ENCODE results near the gene SHISA6. TPM values are rescaled to one million over a fixed set of nuclear protein-coding genes. Genes with fewer than 3 reads are reported as not detected.
"Not testable (repeated sequence)": the region's sequence is repeated elsewhere in the genome, so short reads cannot be mapped to it uniquely, and the experiment has no call there.

The SHISA6 gene
- total RNA-seq, 1 donor from 2014 or later, result 3.3 TPM

DNA sequence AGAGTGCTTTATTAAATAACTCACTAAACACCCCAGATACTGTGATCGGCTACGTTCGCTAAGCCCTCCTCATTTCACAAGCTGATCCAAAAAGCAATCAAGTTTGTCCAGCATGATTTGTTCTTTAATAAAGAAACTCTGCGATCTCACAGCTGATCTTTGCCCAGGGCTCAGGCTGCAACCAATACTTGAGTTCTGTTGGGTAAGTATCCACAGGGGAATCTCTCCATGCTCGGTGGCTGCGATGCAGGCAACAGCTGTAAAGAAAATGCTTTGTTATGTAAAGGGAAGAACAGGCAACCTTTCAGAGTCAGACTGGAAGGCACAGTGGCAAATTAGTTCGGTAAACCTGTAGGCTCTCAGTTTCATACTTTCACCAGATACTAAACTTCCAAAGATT lies 67.5 kb downstream of the SHISA6 start:
- H2AFZ ChIP-seq (replicated peaks), result peak overlapping the region; percentile 51
- Mint-ChIP-seq H3K4me3 (no peak overlapping the region), H3K4me1 (no peaks in the 10 kb centered on the region), H3K27ac (no peak overlapping the region), H3K36me3 (no peaks in the 10 kb centered on the region), H3K9me3 (no peaks in the 10 kb centered on the region), H3K27me3 (ENCODE audit: insufficient read depth, low read depth) (peaks cover 2% of the 10 kb centered on the region)
- no peaks in the 10 kb centered on the region for H3K27me3 ChIP-seq
- H3F3A ChIP-seq (ENCODE audit: low read depth), result no peaks in the 10 kb centered on the region
- TF ChIP-seq, protein P1, sequence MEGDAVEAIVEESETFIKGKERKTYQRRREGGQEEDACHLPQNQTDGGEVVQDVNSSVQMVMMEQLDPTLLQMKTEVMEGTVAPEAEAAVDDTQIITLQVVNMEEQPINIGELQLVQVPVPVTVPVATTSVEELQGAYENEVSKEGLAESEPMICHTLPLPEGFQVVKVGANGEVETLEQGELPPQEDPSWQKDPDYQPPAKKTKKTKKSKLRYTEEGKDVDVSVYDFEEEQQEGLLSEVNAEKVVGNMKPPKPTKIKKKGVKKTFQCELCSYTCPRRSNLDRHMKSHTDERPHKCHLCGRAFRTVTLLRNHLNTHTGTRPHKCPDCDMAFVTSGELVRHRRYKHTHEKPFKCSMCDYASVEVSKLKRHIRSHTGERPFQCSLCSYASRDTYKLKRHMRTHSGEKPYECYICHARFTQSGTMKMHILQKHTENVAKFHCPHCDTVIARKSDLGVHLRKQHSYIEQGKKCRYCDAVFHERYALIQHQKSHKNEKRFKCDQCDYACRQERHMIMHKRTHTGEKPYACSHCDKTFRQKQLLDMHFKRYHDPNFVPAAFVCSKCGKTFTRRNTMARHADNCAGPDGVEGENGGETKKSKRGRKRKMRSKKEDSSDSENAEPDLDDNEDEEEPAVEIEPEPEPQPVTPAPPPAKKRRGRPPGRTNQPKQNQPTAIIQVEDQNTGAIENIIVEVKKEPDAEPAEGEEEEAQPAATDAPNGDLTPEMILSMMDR (IDR thresholded peaks at IDR 0.05), result no peak
- no peak for TF ChIP-seq EZH2phosphoT487 (IDR thresholded peaks at IDR 0.05)
- TF ChIP-seq EZH2 (IDR thresholded peaks at IDR 0.05), result no peak
- H3K4me1 ChIP-seq, result peaks cover 7% of the 10 kb centered on the region
- H3K9ac ChIP-seq, result no peak overlapping the region
- no peak overlapping the region for H3K27ac ChIP-seq
- H3K36me3 ChIP-seq, result no peaks in the 10 kb centered on the region
- H3K79me2 ChIP-seq (ENCODE audit: low read depth), result no peaks in the 10 kb centered on the region
- no peaks in the 10 kb centered on the region for H4K20me1 ChIP-seq (ENCODE audit: low read depth)
- no peak overlapping the region for H3K4me3 ChIP-seq
- H3K9me3 ChIP-seq (ENCODE audit: low read depth), result no peaks in the 10 kb centered on the region
- DNase-seq (ENCODE audit: low spot score), result peak; percentile 16
- H3K4me2 ChIP-seq, result peak overlapping the region; percentile 8

DNA sequence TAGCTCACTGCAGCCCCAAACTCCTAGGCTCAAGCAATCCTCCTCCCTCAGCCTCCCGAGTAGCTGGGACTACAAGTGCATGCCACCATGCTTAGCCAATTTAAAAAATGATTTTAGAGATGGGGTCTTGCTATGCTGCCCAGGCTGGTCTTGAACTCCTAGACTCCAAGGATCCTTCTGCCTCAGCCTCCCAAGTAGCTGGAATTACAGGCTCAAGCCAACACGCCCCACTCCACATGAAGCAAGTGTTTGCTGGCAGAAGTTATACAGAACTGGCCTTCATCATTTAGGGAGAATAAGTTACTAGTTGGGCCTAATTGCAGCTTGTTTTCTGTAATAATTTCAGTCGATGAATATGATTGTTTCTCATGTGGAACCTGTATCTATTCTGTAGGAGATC lies 68.0 kb downstream of the SHISA6 start:
- TF ChIP-seq EZH2phosphoT487 (IDR thresholded peaks at IDR 0.05), result no peak
- TF ChIP-seq, protein P1 (IDR thresholded peaks at IDR 0.05), result no peak
- no peak for TF ChIP-seq EZH2 (IDR thresholded peaks at IDR 0.05)
- Mint-ChIP-seq H3K4me3 (no peak overlapping the region), H3K27ac (no peak overlapping the region), H3K9me3 (no peaks in the 10 kb centered on the region), H3K36me3 (no peaks in the 10 kb centered on the region), H3K4me1 (no peaks in the 10 kb centered on the region), H3K27me3 (ENCODE audit: insufficient read depth, low read depth) (peaks cover 2% of the 10 kb centered on the region)
- H3K4me2 ChIP-seq, result no peak overlapping the region
- no peak for DNase-seq (ENCODE audit: low spot score)
- H3K9ac ChIP-seq, result no peak overlapping the region
- no peak overlapping the region for H3K27ac ChIP-seq
- peaks cover 7% of the 10 kb centered on the region for H3K4me1 ChIP-seq
- no peaks in the 10 kb centered on the region for H3K9me3 ChIP-seq (ENCODE audit: low read depth)
- no peaks in the 10 kb centered on the region for H3K36me3 ChIP-seq
- no peaks in the 10 kb centered on the region for H3K79me2 ChIP-seq (ENCODE audit: low read depth)
- H4K20me1 ChIP-seq (ENCODE audit: low read depth), result no peaks in the 10 kb centered on the region
- H3F3A ChIP-seq (ENCODE audit: low read depth), result no peaks in the 10 kb centered on the region
- no peaks in the 10 kb centered on the region for H3K27me3 ChIP-seq
- H3K4me3 ChIP-seq, result no peak overlapping the region
- no peak overlapping the region for H2AFZ ChIP-seq (replicated peaks)

DNA sequence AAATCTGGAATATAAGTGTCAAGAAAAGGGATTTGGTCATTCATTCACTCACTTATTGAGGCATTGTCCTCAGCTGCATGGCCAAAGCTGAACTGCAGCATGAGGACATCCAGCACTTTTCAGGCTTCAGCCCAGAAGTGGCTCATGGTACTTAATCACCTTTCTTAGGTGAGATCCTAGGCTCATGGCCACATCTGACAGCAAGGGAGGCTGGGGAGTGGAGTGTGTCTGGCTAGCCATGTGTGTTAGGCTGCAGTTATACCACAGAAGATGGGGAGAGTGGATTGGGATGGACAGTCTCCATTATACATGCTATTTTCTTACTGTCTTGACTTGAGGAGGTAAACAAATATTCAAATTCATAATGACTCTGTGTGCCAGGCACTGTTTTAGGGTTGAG lies 68.8 kb downstream of the SHISA6 start:
- H4K20me1 ChIP-seq (ENCODE audit: low read depth), result no peaks in the 10 kb centered on the region
- Mint-ChIP-seq H3K4me1 (no peaks in the 10 kb centered on the region), H3K36me3 (no peaks in the 10 kb centered on the region), H3K27ac (no peak overlapping the region), H3K9me3 (no peaks in the 10 kb centered on the region), H3K4me3 (no peak overlapping the region), H3K27me3 (ENCODE audit: insufficient read depth, low read depth) (peaks cover 2% of the 10 kb centered on the region)
- no peak for TF ChIP-seq EZH2phosphoT487 (IDR thresholded peaks at IDR 0.05)
- TF ChIP-seq, protein P1 (IDR thresholded peaks at IDR 0.05), result no peak
- no peak for TF ChIP-seq EZH2 (IDR thresholded peaks at IDR 0.05)
- H3K36me3 ChIP-seq, result no peaks in the 10 kb centered on the region
- H3K9ac ChIP-seq, result no peak overlapping the region
- H3K4me3 ChIP-seq, result no peak overlapping the region
- no peaks in the 10 kb centered on the region for H3K79me2 ChIP-seq (ENCODE audit: low read depth)
- no peak overlapping the region for H3K27ac ChIP-seq
- H3F3A ChIP-seq (ENCODE audit: low read depth), result no peaks in the 10 kb centered on the region
- no peak overlapping the region for H2AFZ ChIP-seq (replicated peaks)
- no peak overlapping the region for H3K4me2 ChIP-seq
- peaks cover 7% of the 10 kb centered on the region for H3K4me1 ChIP-seq
- no peak for DNase-seq (ENCODE audit: low spot score)
- no peaks in the 10 kb centered on the region for H3K27me3 ChIP-seq
- no peaks in the 10 kb centered on the region for H3K9me3 ChIP-seq (ENCODE audit: low read depth)

DNA sequence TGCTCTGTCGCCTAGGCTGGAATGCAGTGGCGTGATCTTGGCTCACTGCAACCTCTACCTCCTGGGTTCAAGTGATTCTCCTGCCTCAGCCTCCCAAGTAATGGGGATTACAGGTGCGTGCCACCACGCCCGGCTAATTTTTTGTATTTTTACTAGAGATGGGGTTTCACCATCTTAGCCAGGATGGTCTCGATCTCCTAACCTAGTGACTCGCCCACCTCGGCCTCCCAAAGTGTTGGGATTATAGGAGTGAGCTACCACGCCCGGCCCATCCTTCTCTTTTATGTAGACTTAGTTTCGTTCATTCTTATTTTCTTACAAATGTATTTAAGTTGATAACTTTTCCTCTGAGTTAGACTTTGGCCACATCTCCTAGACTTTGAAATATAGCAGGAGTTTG lies 75.4 kb downstream of the SHISA6 start:
- DNase-seq (ENCODE audit: low spot score); H3K4me2 ChIP-seq; H3K27ac Mint-ChIP-seq; H3F3A ChIP-seq (ENCODE audit: low read depth); H3K4me1 ChIP-seq; H3K27ac ChIP-seq; H3K9ac ChIP-seq; H3K27me3 ChIP-seq; H3K9me3 ChIP-seq (ENCODE audit: low read depth); H3K27me3 Mint-ChIP-seq (ENCODE audit: insufficient read depth, low read depth); H3K4me3 ChIP-seq; H3K4me3 Mint-ChIP-seq; H4K20me1 ChIP-seq (ENCODE audit: low read depth); H3K9me3 Mint-ChIP-seq; H2AFZ ChIP-seq (replicated peaks); H3K79me2 ChIP-seq (ENCODE audit: low read depth); H3K36me3 ChIP-seq; H3K4me1 Mint-ChIP-seq; H3K36me3 Mint-ChIP-seq: not testable (repeated sequence)
